ENCODE results near the gene THRB.

GRCh38 chr3:24226397-24226796 lies 268.3 kb downstream of the THRB start:
- TF ChIP-seq CTCF (IDR thresholded peaks at IDR 0.05), result no peak
- TF ChIP-seq POLR2A (IDR thresholded peaks at IDR 0.05), result no peak

Measured in upper lobe of left lung (tissue), 4 donors.